Measurements from ENCODE around the gene PRKCH.

PRKCH gene

GRCh38 chr14:61397615-61398014, 76.2 kb downstream of the PRKCH start:
- H3K4me3 ChIP-seq = no peak overlapping the region
- H3K9ac ChIP-seq (ENCODE audit: insufficient read length) = no peak overlapping the region
- TF ChIP-seq POLR2AphosphoS5 (IDR thresholded peaks at IDR 0.05; ENCODE audit: borderline replicate concordance, low read depth, low read length) (no peak), FOXP2 (optimal IDR thresholded peaks at IDR 0.05; ENCODE audit: control extremely low read depth, extremely low read length, insufficient read depth) (no peak), EZH2 (IDR thresholded peaks at IDR 0.05) (no peak)
- DNase-seq (ENCODE audit: low read depth, low spot score) = no peak
- no peaks in the 10 kb centered on the region for H3K9me3 ChIP-seq (ENCODE audit: low read depth, low read length)
- H3K27ac ChIP-seq = no peak overlapping the region
- H3K36me3 ChIP-seq (ENCODE audit: insufficient read depth, low read length) = no peaks in the 10 kb centered on the region

DNA sequence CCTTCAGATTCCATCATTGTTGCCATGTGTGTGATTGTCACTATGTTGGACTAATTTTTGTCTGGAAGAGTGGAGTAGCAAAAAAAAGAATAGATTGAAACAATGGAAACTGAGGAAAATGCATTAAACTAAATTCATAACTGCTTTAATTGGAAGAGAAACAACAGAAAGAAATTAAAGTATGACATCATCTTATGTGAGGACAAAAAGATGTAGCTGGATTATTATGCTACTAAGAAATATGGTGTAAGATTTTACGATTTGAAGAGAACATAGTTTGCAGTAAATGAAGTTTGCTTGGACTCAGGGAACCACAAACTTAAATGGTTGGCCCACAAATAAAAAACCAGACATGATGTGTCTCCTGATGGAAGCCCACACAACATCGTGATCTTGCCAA, 76.8 kb downstream of the PRKCH start:
- H3K9ac ChIP-seq (ENCODE audit: insufficient read length) = no peak overlapping the region
- H3K4me3 ChIP-seq = no peak overlapping the region
- no peaks in the 10 kb centered on the region for H3K36me3 ChIP-seq (ENCODE audit: insufficient read depth, low read length)
- H3K9me3 ChIP-seq (ENCODE audit: low read depth, low read length) = no peaks in the 10 kb centered on the region
- TF ChIP-seq EZH2 (IDR thresholded peaks at IDR 0.05) = no peak
- no peak for TF ChIP-seq POLR2AphosphoS5 (IDR thresholded peaks at IDR 0.05; ENCODE audit: borderline replicate concordance, low read depth, low read length)
- TF ChIP-seq FOXP2 (optimal IDR thresholded peaks at IDR 0.05; ENCODE audit: control extremely low read depth, extremely low read length, insufficient read depth) = no peak
- no peak overlapping the region for H3K27ac ChIP-seq
- no peak for DNase-seq (ENCODE audit: low read depth, low spot score)

DNA sequence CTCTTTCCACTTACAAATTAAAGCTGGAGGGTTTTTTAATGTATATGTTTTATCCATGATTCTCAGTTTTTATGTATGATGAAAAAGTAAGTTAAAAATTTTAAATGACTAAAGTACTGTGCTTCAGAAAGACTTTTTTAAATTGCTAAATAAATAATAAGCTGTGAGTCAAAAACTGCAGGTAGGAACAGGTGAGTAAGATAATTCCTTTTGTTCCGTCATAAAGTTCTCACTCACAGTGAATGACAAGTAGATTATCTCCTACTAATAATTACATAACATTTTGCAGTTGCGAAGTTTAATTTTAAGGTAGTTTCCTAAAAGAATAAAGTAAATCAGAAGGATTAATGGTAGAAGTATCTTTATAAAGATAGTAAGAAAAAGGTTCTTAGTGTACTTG, 78.0 kb downstream of the PRKCH start:
- TF ChIP-seq POLR2AphosphoS5 (IDR thresholded peaks at IDR 0.05; ENCODE audit: borderline replicate concordance, low read depth, low read length) (no peak), FOXP2 (optimal IDR thresholded peaks at IDR 0.05; ENCODE audit: control extremely low read depth, extremely low read length, insufficient read depth) (no peak), EZH2 (IDR thresholded peaks at IDR 0.05) (no peak)
- H3K27ac ChIP-seq = no peak overlapping the region

GRCh38 chr14:61401461-61401860, 80.1 kb downstream of the PRKCH start:
- Histone ChIP-seq H3K4me3 (no peak overlapping the region), H3K27ac (no peak overlapping the region), H3K9ac (ENCODE audit: insufficient read length) (no peak overlapping the region), H3K36me3 (ENCODE audit: insufficient read depth, low read length) (no peaks in the 10 kb centered on the region), H3K9me3 (ENCODE audit: low read depth, low read length) (no peaks in the 10 kb centered on the region)
- DNase-seq (ENCODE audit: low read depth, low spot score) = no peak
- TF ChIP-seq EZH2 (IDR thresholded peaks at IDR 0.05) (no peak), FOXP2 (optimal IDR thresholded peaks at IDR 0.05; ENCODE audit: control extremely low read depth, extremely low read length, insufficient read depth) (no peak), POLR2AphosphoS5 (IDR thresholded peaks at IDR 0.05; ENCODE audit: borderline replicate concordance, low read depth, low read length) (no peak)

More for the DNA sequence above, 78.0 kb downstream of the PRKCH start:
- no peak overlapping the region for H3K9ac ChIP-seq (ENCODE audit: insufficient read length)
- no peaks in the 10 kb centered on the region for H3K36me3 ChIP-seq (ENCODE audit: insufficient read depth, low read length)
- no peaks in the 10 kb centered on the region for H3K9me3 ChIP-seq (ENCODE audit: low read depth, low read length)
- no peak overlapping the region for H3K4me3 ChIP-seq
- DNase-seq (ENCODE audit: low read depth, low spot score) = no peak

- Histone ChIP-seq H3K27ac (no peak overlapping the region), H3K36me3 (ENCODE audit: insufficient read depth, low read length) (no peaks in the 10 kb centered on the region), H3K4me3 (no peak overlapping the region), H3K9ac (ENCODE audit: insufficient read length) (no peak overlapping the region), H3K9me3 (ENCODE audit: low read depth, low read length) (no peaks in the 10 kb centered on the region)
- TF ChIP-seq EZH2 (IDR thresholded peaks at IDR 0.05) = no peak
- TF ChIP-seq POLR2AphosphoS5 (IDR thresholded peaks at IDR 0.05; ENCODE audit: borderline replicate concordance, low read depth, low read length) = no peak
- no peak for TF ChIP-seq FOXP2 (optimal IDR thresholded peaks at IDR 0.05; ENCODE audit: control extremely low read depth, extremely low read length, insufficient read depth)
- no peak for DNase-seq (ENCODE audit: low read depth, low spot score)
These were observed 82.0 kb downstream of the PRKCH start for GRCh38 chr14:61403411-61403810.

DNA sequence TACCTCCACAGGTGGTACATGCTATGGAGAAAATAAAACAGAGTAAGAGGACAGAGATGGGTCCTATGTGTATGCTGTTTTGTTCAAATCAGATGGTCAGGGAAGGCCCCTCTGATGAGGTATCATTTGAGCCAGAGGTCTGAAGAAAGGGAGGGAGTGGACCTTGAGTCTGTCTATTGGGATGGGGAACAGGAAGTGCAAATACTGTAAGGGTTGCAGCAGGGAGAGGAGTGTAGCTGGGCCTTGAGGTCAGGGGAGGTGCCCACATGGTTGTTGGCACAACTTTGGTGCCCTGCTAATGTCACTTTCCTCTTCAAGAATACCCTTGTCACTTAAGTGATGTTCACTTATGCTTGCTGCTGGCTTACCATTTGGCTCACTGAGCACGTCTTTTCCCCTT, 83.3 kb downstream of the PRKCH start:
- TF ChIP-seq FOXP2 (optimal IDR thresholded peaks at IDR 0.05; ENCODE audit: control extremely low read depth, extremely low read length, insufficient read depth) = no peak
- no peak for TF ChIP-seq POLR2AphosphoS5 (IDR thresholded peaks at IDR 0.05; ENCODE audit: borderline replicate concordance, low read depth, low read length)
- TF ChIP-seq EZH2 (IDR thresholded peaks at IDR 0.05) = no peak
- DNase-seq (ENCODE audit: low read depth, low spot score) = no peak

GRCh38 chr14:61406198-61406597, 84.8 kb downstream of the PRKCH start:
- Histone ChIP-seq H3K4me3 (no peak overlapping the region), H3K9me3 (ENCODE audit: low read depth, low read length) (no peaks in the 10 kb centered on the region), H3K36me3 (ENCODE audit: insufficient read depth, low read length) (no peaks in the 10 kb centered on the region), H3K27ac (no peak overlapping the region), H3K9ac (ENCODE audit: insufficient read length) (no peak overlapping the region)
- TF ChIP-seq POLR2AphosphoS5 (IDR thresholded peaks at IDR 0.05; ENCODE audit: borderline replicate concordance, low read depth, low read length) (no peak), FOXP2 (optimal IDR thresholded peaks at IDR 0.05; ENCODE audit: control extremely low read depth, extremely low read length, insufficient read depth) (no peak), EZH2 (IDR thresholded peaks at IDR 0.05) (no peak)
- DNase-seq (ENCODE audit: low read depth, low spot score) = no peak

More for the DNA sequence above, 83.3 kb downstream of the PRKCH start:
- H3K27ac ChIP-seq = no peak overlapping the region
- no peak overlapping the region for H3K9ac ChIP-seq (ENCODE audit: insufficient read length)
- no peaks in the 10 kb centered on the region for H3K9me3 ChIP-seq (ENCODE audit: low read depth, low read length)
- no peak overlapping the region for H3K4me3 ChIP-seq
- no peaks in the 10 kb centered on the region for H3K36me3 ChIP-seq (ENCODE audit: insufficient read depth, low read length)

DNA sequence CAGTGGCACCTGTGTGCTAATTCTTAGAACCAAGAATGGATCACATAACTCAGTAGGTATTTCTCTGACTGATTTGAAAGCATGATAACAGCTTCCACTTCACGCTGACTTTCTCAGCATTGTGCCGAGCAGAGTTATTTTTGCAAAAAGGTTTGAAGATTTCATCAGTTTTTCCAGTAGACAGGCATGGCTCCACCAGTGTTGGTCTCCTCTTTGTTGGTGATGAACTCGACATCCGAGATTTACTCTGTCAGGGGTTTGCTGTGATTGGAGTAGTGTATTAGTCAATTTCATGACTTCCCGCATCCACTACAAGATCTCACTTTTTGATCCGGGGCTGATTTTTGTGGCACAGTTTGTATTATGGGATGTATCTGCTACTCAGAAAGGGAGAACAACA, 85.3 kb downstream of the PRKCH start:
- TF ChIP-seq EZH2 (IDR thresholded peaks at IDR 0.05) = no peak
- TF ChIP-seq POLR2AphosphoS5 (IDR thresholded peaks at IDR 0.05; ENCODE audit: borderline replicate concordance, low read depth, low read length) = no peak
- TF ChIP-seq FOXP2 (optimal IDR thresholded peaks at IDR 0.05; ENCODE audit: control extremely low read depth, extremely low read length, insufficient read depth) = no peak
- DNase-seq (ENCODE audit: low read depth, low spot score) = no peak
- H3K4me3 ChIP-seq = no peak overlapping the region
- H3K9ac ChIP-seq (ENCODE audit: insufficient read length) = no peak overlapping the region
- H3K36me3 ChIP-seq (ENCODE audit: insufficient read depth, low read length) = no peaks in the 10 kb centered on the region
- no peaks in the 10 kb centered on the region for H3K9me3 ChIP-seq (ENCODE audit: low read depth, low read length)
- no peak overlapping the region for H3K27ac ChIP-seq

GRCh38 chr14:61408498-61408897, 87.1 kb downstream of the PRKCH start:
- no peaks in the 10 kb centered on the region for H3K9me3 ChIP-seq (ENCODE audit: low read depth, low read length)
- no peak overlapping the region for H3K4me3 ChIP-seq
- H3K9ac ChIP-seq (ENCODE audit: insufficient read length) = no peak overlapping the region
- no peaks in the 10 kb centered on the region for H3K36me3 ChIP-seq (ENCODE audit: insufficient read depth, low read length)
- no peak for DNase-seq (ENCODE audit: low read depth, low spot score)
- H3K27ac ChIP-seq = no peak overlapping the region
- no peak for TF ChIP-seq EZH2 (IDR thresholded peaks at IDR 0.05)
- TF ChIP-seq POLR2AphosphoS5 (IDR thresholded peaks at IDR 0.05; ENCODE audit: borderline replicate concordance, low read depth, low read length) = no peak
- no peak for TF ChIP-seq FOXP2 (optimal IDR thresholded peaks at IDR 0.05; ENCODE audit: control extremely low read depth, extremely low read length, insufficient read depth)

Data from SK-N-MC (cell line).